Fibroblast of lung (primary cell): ENCODE data around the gene BTBD9.

Experiments used
- CTCF ChIP-seq, 2 donors: IDR thresholded peaks in 1 of 2; conservative IDR thresholded peaks in 1 of 2; 1 replicate in 1 of 2; 2 replicates in 1 of 2; pipeline ENCODE4 v1.5.1; 2011 to 2012; ENCODE audit warnings: low read length in 2 of 2, control low read depth in 1 of 2, inconsistent platforms in 1 of 2, low read depth in 1 of 2, mild to moderate bottlenecking in 1 of 2
- EZH2 ChIP-seq: IDR thresholded peaks from 2 replicates; pipeline ENCODE4 v1.5.1; 2012; ENCODE audit warnings: low read length, control low read depth, mild to moderate bottlenecking; ENCODE audit errors: missing control alignments

- no peak for TF ChIP-seq CTCF (conservative IDR thresholded peaks at IDR 0.05 in 1 of 2, IDR thresholded peaks at IDR 0.05 in 1 of 2; ENCODE audit: low read depth in 1 of 2, low read length in 2 of 2)
- TF ChIP-seq EZH2 = no peak
These were observed 201.6 kb downstream of the BTBD9 start for GRCh38 chr6:38438097-38438496.
